Effector CD8-positive, alpha-beta T cell (primary cell): ENCODE measurements around the gene HSF2BP.
"Not testable (repeated sequence)": the region's sequence is repeated elsewhere in the genome, so short reads cannot be mapped to it uniquely, and the experiment has no call there.

Experiments
- DNase-seq: peaks from one replicate; lab custom pipeline; 2025; lab: John Stamatoyannopoulos, UW

Gene HSF2BP

DNA sequence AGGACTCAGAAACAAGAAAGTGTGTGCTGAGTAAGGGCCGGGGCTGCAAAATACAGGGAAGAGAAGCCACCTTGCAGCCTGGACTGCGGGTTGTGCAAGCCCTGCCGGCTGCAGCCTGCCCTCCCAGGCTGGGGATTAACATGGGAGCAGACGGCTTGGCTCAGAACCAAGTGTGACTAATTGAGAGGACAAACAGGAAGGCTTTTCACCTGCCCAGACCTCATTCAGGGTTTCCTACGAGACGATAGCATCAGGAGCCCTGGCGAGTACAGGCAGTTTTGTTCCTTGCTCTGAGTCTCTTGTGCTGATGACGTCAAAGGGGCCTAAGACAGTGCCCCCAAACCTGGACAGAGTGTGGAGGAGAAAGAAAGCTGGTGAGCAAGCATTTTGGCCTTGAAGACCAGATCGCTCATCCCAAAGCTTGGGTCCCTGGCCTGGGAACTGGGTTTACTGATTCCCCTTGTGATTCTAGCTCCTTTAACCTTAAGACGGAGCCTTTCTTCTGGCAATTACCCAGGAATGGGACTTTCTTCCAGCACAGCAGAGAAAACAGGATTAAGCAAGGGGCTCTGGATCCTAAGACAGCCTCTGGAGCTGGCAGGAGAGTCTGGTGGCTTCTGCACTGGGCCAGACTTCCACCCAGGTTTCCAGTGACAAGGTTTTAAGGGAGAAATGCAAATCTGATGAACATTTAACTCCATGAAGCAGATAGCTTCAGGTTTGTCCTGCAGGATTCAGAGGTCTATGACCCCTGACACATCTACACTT lies 142.2 kb downstream of the HSF2BP start:
- not testable (repeated sequence) for DNase-seq

DNA sequence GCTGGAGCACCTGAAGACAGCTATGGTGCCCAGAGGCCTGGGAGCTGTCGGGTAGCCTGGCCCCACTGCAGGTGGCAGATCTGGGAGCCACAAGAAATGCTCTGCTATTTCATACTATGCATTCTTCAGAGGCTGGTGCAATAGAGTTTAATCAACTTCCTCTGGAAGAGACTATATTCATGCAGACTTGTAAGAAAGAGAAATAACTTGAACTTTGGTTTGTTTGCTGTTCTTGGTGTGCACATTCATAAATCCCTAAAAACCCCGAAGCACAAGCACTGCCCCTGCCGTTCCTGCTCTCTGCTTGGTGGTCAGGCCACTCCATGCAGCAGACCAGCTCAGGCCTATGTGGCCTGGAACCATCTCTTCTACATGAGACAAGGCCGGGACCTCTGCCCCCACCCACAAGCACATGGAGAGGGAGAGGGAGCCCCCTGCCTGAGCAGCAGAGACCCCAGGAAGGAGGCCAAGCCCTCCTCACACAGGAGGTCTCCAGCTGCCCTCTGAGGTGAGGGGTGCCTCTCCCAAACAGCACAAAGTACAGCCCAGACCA lies 142.9 kb downstream of the HSF2BP start:
- not testable (repeated sequence) for DNase-seq

DNA sequence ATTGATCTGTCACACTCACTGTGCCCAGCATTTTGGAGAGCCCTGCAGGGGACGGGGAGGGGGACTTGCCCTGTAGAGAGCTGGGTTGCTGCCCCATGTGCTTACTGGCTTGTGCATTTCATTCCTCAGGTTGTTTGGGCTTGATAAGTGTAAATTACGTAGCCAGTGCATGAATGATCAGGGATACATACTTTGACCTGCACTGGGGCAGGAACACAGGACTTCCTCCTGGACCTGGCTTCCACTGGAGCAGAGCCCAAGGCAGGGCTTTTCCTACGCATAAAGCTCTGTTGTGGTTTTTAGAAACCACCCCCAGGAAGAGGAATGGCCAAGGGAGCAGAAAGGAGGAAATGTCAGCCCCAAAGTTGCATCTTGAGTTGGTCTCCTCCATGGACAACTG lies 144.5 kb downstream of the HSF2BP start:
- DNase-seq: not testable (repeated sequence)

DNA sequence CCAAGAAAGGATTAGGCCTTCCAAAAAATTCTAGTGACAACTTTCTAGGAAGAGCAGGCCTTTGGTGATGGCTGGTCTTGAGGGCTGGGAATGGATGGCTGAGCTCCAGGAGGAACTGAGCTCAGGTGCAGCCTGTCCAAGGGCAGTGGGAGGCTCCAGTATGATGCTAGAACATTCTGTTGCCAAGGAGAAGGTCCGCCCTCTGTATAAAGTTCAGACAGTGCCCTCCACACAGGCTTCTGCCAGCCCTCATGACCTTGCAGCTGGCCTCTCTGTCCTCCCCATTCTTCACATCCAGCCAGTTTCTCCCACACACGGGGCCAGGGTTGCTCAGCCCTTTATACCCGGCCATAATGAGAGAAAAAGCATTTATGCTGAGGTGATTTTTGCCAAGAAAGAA lies 146.3 kb downstream of the HSF2BP start:
- not testable (repeated sequence) for DNase-seq

DNA sequence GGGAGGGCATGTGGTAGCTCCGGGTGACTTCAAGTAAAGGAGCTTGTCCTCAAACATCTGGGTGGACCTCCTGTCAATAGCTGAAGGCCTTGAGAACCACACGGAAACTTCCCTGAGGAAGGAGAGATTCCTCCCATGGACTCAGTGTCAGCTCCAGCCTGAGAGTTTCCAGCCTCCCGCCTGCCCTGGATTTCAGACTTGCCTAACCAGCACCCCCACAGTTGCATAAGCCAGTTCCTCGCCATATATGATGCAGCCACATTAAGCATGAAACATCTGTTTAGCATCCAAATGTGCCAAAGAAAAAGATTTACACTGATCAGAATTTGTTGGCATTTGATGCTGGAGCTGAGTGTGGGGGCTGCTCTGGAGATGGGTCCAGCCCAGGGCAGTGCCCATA lies 148.1 kb downstream of the HSF2BP start:
- DNase-seq: not testable (repeated sequence)

DNA sequence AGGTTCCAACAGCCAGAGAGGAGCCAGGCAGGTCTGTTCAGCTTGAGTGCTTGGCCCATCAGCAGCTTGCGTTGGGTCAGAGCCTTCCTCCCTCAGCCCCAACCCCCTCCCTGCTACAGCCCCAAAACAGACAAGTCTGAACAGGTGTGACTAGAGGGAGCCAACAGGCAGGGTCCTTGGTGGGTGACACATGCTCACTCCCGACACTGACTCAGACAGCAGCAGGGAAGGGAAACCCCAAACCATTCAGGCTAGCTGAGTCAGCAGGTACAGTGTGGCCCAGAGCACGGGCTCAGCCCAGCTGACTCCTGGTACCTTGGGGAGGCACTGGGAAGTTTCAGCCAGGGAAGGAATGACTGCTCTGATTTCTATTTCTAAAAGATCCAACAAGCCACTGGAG lies 148.6 kb downstream of the HSF2BP start:
- DNase-seq: not testable (repeated sequence)

DNA sequence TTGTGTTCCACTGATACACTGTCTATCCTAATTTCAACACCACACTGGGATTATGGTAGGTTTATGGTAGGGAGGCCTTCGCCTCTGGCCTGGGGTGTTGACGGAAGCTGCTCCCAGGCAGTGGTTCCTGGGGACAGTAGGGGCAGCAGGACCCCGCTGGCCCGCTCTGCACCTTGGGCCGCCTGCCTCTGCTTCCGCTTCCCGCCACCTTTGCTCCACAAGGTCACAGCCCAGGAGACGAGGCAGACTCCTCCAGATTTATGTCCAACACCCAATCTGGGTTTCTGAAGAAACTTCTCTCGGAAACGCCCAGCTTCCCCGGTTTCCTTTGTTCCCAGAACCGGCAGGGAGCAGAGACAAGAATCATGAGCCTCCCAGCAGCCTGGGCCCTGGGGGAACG lies 155.4 kb downstream of the HSF2BP start:
- not testable (repeated sequence) for DNase-seq

DNA sequence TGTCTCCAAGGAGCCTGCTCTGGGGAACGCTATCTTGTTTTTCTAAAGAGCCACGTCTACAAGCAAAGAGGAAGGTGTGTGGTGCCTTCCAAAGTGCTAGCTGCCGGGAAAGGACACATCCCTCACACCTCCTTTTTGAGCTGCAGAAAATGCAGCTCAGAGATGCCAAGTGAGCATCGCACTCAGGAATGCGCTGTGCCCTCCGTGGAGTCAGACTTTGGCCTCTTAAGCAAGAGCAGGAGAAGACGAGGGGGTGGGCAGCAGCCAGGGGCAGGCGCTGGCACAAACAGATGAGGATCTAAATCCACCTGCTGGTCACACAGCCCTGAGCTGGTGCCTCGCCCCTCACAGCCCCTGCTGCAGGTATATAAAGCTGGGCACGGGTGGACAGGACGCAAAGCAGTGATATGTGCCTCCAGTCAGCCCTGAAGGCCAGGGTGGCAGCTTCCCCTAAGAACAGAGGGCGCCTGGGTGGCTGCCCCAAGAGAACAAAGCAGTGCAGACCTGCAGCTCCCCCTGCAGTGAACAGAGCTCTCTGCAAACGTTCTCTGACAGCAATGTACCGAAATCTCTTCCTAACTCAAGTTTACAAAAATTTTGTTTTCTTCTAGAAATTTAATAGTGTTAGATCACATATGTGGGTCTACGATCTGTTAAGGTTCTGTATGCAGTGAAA lies 156.1 kb downstream of the HSF2BP start:
- not testable (repeated sequence) for DNase-seq

DNA sequence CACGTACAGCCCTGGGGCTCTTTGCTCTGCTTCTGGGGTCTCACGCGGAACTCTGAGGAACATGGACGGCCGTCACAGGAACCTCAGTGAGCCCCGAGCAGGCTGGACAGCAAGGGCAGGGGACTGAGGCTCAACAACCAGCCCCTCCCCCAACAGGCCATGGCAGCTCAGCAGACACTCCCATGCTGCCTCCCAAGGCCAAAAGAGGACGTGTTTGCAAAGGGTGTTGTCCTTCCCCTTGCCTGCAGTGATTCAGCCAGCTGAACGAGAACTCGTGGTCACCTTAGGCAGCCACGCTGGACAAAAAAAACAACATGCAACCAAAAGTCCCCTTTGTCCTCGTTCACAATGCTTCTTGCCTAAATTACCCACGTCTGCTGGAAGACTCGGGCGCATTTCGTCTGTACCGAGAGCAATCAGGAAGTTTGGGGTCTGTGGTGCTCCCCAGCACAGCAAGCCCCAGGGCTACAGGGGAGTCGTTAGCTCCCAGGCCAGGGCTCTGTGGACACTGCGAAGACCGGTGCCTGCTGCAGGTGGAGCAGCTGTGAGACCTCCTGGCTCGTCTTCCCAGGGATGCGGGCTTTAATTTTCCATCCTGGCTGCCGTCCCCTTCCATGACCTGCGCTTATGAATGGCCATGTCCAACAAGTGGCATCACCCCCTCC lies 156.7 kb downstream of the HSF2BP start:
- not testable (repeated sequence) for DNase-seq

DNA sequence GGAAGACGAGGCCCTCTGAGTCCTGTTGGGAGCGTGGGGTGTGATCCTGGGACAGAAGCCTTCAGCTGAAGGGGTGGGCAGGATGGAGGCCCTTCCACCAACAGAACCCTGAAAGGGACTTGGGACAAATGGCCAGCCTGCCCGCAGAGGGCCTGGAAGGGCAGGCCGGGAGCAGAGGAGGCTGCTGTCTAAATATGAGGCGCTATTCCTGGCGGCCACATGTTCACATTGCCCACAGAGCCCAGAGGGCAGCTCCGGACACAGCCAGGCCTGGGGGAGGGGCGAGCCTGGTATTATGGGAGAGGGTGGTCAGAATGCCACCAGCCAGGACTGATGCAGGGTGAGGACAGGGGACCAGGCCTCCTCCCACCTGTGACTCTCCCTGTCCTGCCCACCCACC lies 160.4 kb downstream of the HSF2BP start:
- DNase-seq: not testable (repeated sequence)

DNA sequence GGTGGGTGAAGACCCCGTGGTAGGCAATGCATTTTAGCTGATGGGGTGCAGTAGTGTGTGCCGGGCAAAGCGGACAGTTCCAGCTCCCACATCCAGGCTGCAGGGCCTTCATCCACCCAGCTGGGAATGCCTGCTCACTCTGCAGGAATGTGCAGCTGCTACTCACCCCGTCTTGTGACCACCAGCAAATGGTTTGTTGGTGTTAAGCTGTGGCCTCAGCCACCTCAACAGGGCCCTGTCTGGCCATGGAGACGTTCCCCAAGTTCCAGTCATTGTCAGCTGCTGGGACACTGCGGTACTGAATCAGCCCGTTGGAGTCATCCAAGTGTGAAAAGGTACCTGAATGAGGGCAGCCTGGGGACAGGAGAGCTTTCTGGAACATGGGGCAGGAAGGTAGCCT lies 161.2 kb downstream of the HSF2BP start:
- not testable (repeated sequence) for DNase-seq

DNA sequence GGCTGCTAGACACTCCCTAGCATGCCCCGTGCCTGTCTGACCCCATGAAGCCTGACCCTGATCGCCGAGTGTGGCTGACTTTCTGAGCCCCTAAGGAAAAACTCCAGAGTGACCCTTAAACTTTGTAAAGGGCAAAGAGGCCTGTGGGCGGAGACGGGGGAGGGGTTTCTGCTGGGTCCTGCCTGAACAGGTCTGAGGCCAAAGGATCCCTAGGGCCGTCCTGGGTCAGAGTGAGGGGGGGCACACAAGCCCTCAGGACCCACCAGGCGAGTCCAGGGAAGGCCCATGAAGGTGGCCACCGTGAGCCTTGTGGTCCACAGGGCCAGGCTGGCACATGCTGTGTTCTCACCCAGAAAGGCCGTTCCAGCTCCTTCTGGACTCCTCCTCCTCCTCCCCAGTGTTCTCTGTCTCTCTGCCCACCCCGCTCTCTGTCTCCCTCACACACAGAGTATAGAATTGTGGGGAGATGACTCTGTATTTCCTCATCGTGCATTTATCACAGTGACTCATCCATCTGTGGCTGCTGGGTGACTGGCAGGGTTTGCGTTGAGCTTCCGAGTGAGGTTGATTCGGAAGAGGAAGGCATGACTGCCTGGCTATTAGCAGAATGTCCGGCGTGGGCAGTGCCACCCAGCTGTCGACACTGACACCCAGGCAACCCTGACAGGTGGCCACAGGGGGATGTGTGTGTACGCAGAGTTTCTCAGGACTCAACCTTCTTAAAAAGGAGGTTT lies 164.8 kb downstream of the HSF2BP start:
- not testable (repeated sequence) for DNase-seq

DNA sequence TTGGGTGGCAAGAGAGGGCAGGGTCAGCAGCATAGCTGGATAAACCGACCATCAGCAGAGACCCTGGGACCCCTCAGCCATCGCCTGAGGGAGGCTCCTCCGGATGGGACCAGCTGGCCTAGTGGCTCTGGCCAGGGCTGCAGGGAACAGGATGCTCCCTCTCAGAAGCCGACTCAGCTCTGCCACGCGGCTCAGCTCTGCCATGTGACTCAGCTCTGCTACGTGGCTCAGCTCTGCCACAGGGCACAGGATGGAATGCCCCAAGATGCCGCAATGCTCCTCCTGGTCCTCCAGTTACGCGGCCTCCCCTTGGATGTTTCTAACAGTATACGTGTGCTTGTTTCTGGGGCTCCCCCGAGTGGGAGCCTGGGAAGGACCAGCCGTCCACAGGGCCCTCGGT lies 165.8 kb downstream of the HSF2BP start:
- not testable (repeated sequence) for DNase-seq

DNA sequence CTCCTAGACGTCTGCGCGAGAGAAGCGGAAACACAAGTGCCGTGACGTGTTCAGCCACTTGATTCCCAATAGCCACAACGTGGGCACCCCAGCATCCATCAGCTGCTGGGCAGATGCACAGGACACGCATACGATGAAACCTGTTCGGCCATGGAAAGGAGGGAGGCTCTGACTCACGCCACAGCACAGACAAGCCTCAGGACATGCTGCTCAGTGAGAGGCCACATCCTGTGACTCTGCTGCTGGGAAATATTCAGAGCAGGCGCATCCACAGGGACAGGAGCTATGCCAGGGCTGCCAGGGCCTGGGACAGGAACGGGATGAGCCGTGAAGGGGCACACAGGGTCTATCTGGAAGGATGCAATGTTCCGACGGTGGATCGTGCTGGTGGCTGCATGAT lies 171.1 kb downstream of the HSF2BP start:
- not testable (repeated sequence) for DNase-seq

DNA sequence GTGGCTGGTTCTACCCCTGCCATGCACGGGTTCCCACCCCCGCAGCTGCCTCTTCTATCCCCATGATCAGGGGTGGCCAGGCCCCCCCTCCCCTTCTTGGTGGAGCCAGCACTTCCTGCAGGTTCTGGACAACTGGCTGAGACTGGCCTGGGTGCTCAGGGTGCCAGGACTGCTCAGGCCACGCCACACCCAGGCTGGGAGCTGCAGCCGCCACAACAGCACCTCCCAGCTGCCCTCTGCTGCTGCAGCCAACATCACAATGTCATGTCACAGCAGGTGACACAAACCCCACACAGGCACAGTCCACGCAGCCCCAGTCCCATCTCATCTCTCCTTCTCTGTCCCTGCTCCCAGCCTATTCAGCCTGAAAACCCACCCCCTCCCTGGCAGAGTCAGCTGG lies 173.2 kb downstream of the HSF2BP start:
- DNase-seq: not testable (repeated sequence)

DNA sequence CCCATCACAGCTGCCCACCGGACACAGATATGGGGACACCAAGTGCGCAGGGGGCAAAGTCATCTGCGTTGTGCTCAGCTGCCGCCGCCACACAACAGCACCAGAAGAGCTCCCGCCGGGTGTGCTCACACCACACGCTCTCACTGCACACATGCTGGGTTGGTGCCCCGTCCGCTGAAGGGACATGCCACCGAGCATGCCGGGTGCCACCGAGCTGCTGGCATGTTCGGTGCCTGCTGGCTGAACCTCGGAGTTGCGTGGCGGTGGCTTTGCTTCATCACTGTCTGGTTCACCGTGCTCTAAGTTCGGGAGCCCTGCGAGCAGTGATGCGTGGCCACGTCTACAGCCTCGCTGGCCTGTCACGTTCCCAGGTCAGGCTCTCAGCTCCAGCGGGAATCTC lies 174.3 kb downstream of the HSF2BP start:
- DNase-seq: not testable (repeated sequence)

DNA sequence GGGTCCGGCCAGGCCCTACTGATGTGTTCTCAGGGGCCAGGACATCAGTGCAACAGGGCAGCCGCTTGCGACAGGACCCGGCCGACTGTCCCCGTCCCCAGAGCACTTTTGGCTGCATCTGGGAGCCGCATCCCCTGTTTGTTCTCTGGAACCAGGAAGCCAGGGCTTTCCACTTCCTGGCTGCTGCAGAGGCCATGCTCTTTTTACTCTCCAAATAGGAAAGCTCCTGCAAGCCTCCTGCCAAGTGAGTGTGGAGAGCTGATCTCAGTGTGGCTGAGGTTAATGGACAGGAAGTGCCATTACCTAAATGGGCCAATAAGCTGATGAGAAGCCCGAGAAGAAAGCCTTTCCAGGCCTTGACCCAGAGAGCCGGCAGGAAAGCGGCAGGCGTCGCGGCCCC lies 180.1 kb downstream of the HSF2BP start:
- DNase-seq: not testable (repeated sequence)
